HCT116 (cell line): Measurements from ENCODE around the gene TACC2. TPM values are rescaled to one million over a fixed set of nuclear protein-coding genes. Genes with fewer than 3 reads are reported as not detected.

Experiments
- ATAC-seq: fragments of 200-7000 bp; cut with Tn5 transposase; 2 replicates; pipeline ENCODE4 v1.9.1; 2020; ENCODE audit warnings: mild to moderate bottlenecking, moderate library complexity
- BruUV-seq: library from RNA; stranded (reverse); fragments of 400-500 nt; replicated peaks from 2 replicates; lab custom pipeline; 2021; lab: Mats Ljungman, UMichigan
- CTCF ChIA-PET: fragments of 300-600 bp; sonication (Branson Sonifier 250); formaldehyde crosslinking; loops from one replicate; lab custom pipeline; 2021; ENCODE audit warnings: antibody characterized with exemption; lab: Charles Lee
- POLR2A ChIA-PET: fragments of 300-600, 350-600 bp; sonication (Branson Sonifier 250); formaldehyde crosslinking; loops from one replicate; lab custom pipeline; 2021; ENCODE audit warnings: antibody characterized with exemption; lab: Charles Lee
- RAD21 ChIA-PET, 2 experiments: fragments of 300-600 bp; sonication (Branson Sonifier 250); formaldehyde crosslinking; loops; one replicate each; lab custom pipeline; 2023; ENCODE audit warnings: low total read pairs in 2 of 2; ENCODE audit not compliant: uncharacterized antibody in 2 of 2, unreplicated experiment in 2 of 2, low non-redundant PET in 1 of 2; lab: Charles Lee
- DNase-seq: peaks from one replicate; pipeline ENCODE4 v3.0.0-alpha.2; 2010; ENCODE audit warnings: low read depth, low spot score
- H2AFZ ChIP-seq: fragments of 200-600 bp; shearing (Covaris generic), sonication (generic); 2 replicates; pipeline ENCODE4 v1.6.1; 2017; ENCODE audit warnings: low read depth, mixed run types, mixed read lengths, antibody characterized with exemption, low read length; ENCODE audit not compliant: poor library complexity, severe bottlenecking
- H3K27ac ChIP-seq: 2 replicates; pipeline ENCODE4 v1.5.1; 2012; ENCODE audit warnings: low read depth, low read length
- H3K27me3 ChIP-seq: fragments of 200-600 bp; sonication (generic); 2 replicates; pipeline ENCODE4 v1.6.1; 2016; ENCODE audit warnings: mixed run types, low read length, mixed read lengths; ENCODE audit not compliant: insufficient read depth
- H3K36me3 ChIP-seq, 2 experiments: fragments of 200-500 bp in 1 of 2; fragments of 200-600 bp in 1 of 2; sonication (Bioruptor generic) in 1 of 2; sonication (generic) in 1 of 2; 2 replicates each; pipeline versions ENCODE4 v1.5.1 to v1.6.1; 2014 to 2016; ENCODE audit warnings: low read length in 2 of 2, inconsistent platforms in 1 of 2, mixed read lengths in 1 of 2, mixed run types in 1 of 2; ENCODE audit not compliant: insufficient read depth in 2 of 2, control insufficient read depth in 1 of 2
- H3K4me1 ChIP-seq, 2 experiments: fragments of 200-600 bp in 1 of 2; sonication (generic) in 1 of 2; 2 replicates each; pipeline versions ENCODE4 v1.5.1 to v1.6.1; 2012 to 2017; ENCODE audit warnings: low read length in 2 of 2, inconsistent platforms in 1 of 2, mild to moderate bottlenecking in 1 of 2, mixed read lengths in 1 of 2, mixed run types in 1 of 2, moderate library complexity in 1 of 2; ENCODE audit not compliant: insufficient read depth in 2 of 2, control insufficient read depth in 1 of 2
- H3K4me2 ChIP-seq: fragments of 200-600 bp; sonication (generic); 2 replicates; pipeline ENCODE4 v1.6.1; 2017; ENCODE audit warnings: mixed run types, low read length, mixed read lengths
- H3K4me3 ChIP-seq, 2 experiments: fragments of 200-600 bp in 1 of 2; sonication (generic) in 1 of 2; replicated peaks in 1 of 2; 2 replicates each; pipeline ENCODE4 v1.5.1; 2011 to 2016; ENCODE audit warnings: low read length in 2 of 2, control low read depth in 1 of 2, low read depth in 1 of 2, mild to moderate bottlenecking in 1 of 2, mixed read lengths in 1 of 2, mixed run types in 1 of 2
- H3K79me2 ChIP-seq: fragments of 200-600 bp; sonication (generic); 2 replicates; pipeline ENCODE4 v1.6.1; 2017; ENCODE audit warnings: mild to moderate bottlenecking, mixed run types, low read length, moderate library complexity, mixed read lengths; ENCODE audit not compliant: insufficient read depth
- H3K9ac ChIP-seq: fragments of 200-600 bp; sonication (generic); 2 replicates; pipeline ENCODE4 v1.6.1; 2016; ENCODE audit warnings: low read length, mixed read lengths
- H3K9me2 ChIP-seq: fragments of 200-600 bp; sonication (generic), shearing (Covaris generic); 2 replicates; pipeline ENCODE4 v1.6.1; 2017; ENCODE audit warnings: mixed run types, mild to moderate bottlenecking, moderate library complexity; ENCODE audit not compliant: insufficient read depth
- H3K9me3 ChIP-seq, 2 experiments: fragments of 200-500 bp in 1 of 2; fragments of 200-600 bp in 1 of 2; sonication (Bioruptor generic) in 1 of 2; sonication (generic) in 1 of 2; 2 replicates each; pipeline ENCODE4 v1.6.1; 2014 to 2017; ENCODE audit warnings: low read length in 2 of 2, mixed read lengths in 2 of 2, inconsistent platforms in 1 of 2, low read depth in 1 of 2, mild to moderate bottlenecking in 1 of 2, mixed run types in 1 of 2, moderate library complexity in 1 of 2; ENCODE audit not compliant: control insufficient read depth in 1 of 2, insufficient read depth in 1 of 2
- H4K20me1 ChIP-seq: fragments of 200-600 bp; sonication (generic), shearing (Covaris generic); 2 replicates; pipeline ENCODE4 v1.6.1; 2017; ENCODE audit warnings: mixed run types, mild to moderate bottlenecking, moderate library complexity; ENCODE audit not compliant: insufficient read depth
- EZH2 ChIP-seq: fragments of 200-600 bp; sonication (generic); IDR thresholded peaks from 2 replicates; pipeline ENCODE4 v1.6.1; 2017; ENCODE audit warnings: antibody characterized with exemption, mixed run types
- JUND ChIP-seq: IDR thresholded peaks from 2 replicates; pipeline ENCODE4 v1.6.1; 2012
- POLR2AphosphoS5 ChIP-seq: IDR thresholded peaks from 2 replicates; pipeline ENCODE4 v1.6.1; 2011; ENCODE audit warnings: mild to moderate bottlenecking, low read depth, low read length, moderate library complexity
- RAD21 ChIP-seq: IDR thresholded peaks from 2 replicates; pipeline ENCODE4 v1.6.1; 2012; ENCODE audit warnings: low read depth, mild to moderate bottlenecking
- SP1 ChIP-seq: IDR thresholded peaks from 2 replicates; pipeline ENCODE4 v1.6.1; 2012; ENCODE audit warnings: low read depth
- YY1 ChIP-seq: IDR thresholded peaks from 2 replicates; pipeline ENCODE4 v1.6.1; 2011; ENCODE audit warnings: low read length, low read depth, moderate library complexity, mild to moderate bottlenecking; ENCODE audit not compliant: insufficient replicate concordance; ENCODE audit errors: extremely low read depth
- ZFX ChIP-seq: fragments of 450-650 bp; IDR thresholded peaks from 2 replicates; pipeline ENCODE4 v1.6.1; 2017
- intact Hi-C: fragments of 100-400 bp; cut with micrococcal nuclease; formaldehyde crosslinking; loops from 2 replicates; pipeline ENCODE4 v1.10.0; 2022
- total RNA-seq: library from RNA; stranded (reverse); gene quantifications from one replicate; pipeline ENCODE4 v1.2.1, GENCODE V29; 2021; ENCODE audit not compliant: unreplicated experiment
- TF ChIP-seq, protein P1 (sequence below): IDR thresholded peaks from 2 replicates; pipeline ENCODE4 v1.6.1; 2012
- TF ChIP-seq, protein P2 (sequence below), 3 experiments: fragments of 200-600 bp in 1 of 3; sonication (generic) in 1 of 3; IDR thresholded peaks in 2 of 3; conservative IDR thresholded peaks in 1 of 3; 2 replicates each; pipeline ENCODE4 v1.5.1; 2012 to 2017; ENCODE audit warnings: low read depth in 2 of 3, low read length in 2 of 3, antibody characterized with exemption in 1 of 3, borderline replicate concordance in 1 of 3, control low read depth in 1 of 3, mild to moderate bottlenecking in 1 of 3, mixed read lengths in 1 of 3, mixed run types in 1 of 3, moderate library complexity in 1 of 3; ENCODE audit not compliant: insufficient read depth in 1 of 3
- TF ChIP-seq, protein P3 (sequence below): IDR thresholded peaks from 2 replicates; pipeline ENCODE4 v1.6.1; 2012

Gene TACC2
- total RNA-seq, 1 experiment from 2014 or later, result 38.6 TPM

DNA sequence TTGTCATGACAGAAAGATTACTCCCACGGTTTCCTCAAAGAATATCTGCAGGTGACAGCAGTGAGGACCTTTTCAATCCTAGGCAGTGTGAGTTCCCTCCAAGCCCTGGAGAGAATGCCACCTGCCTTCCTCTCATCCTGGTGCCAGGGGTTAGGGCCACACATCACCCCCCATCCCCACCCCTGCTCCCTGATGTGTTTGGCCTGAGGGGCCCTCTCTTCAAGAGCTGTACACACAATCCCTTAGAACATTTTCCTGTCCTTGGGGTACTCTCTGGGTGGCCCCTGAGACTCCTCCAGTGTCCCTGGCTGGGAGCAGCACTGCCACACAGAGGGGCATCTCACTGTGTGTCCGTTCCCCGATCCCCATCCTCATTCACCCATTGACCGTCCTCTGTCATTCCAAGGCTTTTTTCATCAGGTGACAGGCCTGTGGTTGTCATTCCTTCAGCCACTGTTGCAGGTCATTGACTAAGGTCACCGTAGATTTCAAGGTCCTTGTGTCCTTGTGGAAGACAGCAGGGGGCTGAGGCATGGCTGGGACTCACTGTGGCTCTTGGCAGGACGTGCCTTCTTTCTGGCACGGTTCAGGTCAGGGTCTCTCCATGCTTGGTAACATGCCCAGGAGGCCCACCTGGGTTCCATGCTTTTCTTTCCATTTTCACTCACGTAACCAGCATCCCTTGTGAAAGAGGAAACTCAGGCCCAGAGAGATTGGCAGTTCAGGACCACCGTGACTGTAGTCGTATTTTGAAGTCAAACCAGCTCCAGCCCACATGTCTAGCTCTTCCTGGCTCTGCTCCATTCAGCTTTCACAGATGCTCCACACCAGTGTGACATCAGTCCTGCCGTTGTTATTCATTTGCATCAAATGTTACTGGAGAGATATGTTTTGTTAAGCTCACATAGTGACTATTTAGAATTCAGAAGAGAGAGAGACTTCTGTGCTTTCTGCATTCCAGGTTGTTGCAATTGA lies 255.3 kb downstream of the TACC2 start:
- Histone ChIP-seq H3K9me3 (no peaks in the 10 kb centered on the region), H2AFZ (no peak overlapping the region), H3K9me2 (no peaks in the 10 kb centered on the region), H3K27me3 (no peaks in the 10 kb centered on the region), H3K4me3 (no peak overlapping the region), H3K36me3 (peaks cover 0 to 5% of the 10 kb centered on the region in 2 experiments; a peak in 1 of 4 replicates), H4K20me1 (no peaks in the 10 kb centered on the region), H3K79me2 (no peaks in the 10 kb centered on the region), H3K4me2 (no peak overlapping the region), H3K27ac (no peak overlapping the region), H3K4me1 (no peaks in the 10 kb centered on the region), H3K9ac (no peak overlapping the region)
- intact Hi-C loops, result no loop called here
- ChIA-PET RAD21 (no interaction called here), CTCF (no interaction called here), POLR2A (no interaction called here)
- no TSS peak for BruUV-seq
- TF ChIP-seq YY1 (no peak), ZFX (no peak), JUND (no peak), POLR2AphosphoS5 (no peak), SP1 (no peak), EZH2 (no peak), RAD21 (no peak)
- TF ChIP-seq, protein P1, sequence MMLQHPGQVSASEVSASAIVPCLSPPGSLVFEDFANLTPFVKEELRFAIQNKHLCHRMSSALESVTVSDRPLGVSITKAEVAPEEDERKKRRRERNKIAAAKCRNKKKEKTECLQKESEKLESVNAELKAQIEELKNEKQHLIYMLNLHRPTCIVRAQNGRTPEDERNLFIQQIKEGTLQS, result no peak
- TF ChIP-seq, protein P2, sequence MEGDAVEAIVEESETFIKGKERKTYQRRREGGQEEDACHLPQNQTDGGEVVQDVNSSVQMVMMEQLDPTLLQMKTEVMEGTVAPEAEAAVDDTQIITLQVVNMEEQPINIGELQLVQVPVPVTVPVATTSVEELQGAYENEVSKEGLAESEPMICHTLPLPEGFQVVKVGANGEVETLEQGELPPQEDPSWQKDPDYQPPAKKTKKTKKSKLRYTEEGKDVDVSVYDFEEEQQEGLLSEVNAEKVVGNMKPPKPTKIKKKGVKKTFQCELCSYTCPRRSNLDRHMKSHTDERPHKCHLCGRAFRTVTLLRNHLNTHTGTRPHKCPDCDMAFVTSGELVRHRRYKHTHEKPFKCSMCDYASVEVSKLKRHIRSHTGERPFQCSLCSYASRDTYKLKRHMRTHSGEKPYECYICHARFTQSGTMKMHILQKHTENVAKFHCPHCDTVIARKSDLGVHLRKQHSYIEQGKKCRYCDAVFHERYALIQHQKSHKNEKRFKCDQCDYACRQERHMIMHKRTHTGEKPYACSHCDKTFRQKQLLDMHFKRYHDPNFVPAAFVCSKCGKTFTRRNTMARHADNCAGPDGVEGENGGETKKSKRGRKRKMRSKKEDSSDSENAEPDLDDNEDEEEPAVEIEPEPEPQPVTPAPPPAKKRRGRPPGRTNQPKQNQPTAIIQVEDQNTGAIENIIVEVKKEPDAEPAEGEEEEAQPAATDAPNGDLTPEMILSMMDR (IDR thresholded peaks at IDR 0.05 in 2 of 3, conservative IDR thresholded peaks at IDR 0.05 in 1 of 3; ENCODE audit: borderline replicate concordance in 1 of 3, insufficient read depth in 1 of 3, low read depth in 2 of 3, low read length in 2 of 3), result no peak
- TF ChIP-seq, protein P3, sequence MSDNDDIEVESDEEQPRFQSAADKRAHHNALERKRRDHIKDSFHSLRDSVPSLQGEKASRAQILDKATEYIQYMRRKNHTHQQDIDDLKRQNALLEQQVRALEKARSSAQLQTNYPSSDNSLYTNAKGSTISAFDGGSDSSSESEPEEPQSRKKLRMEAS, result no peak
- DNase-seq (no peak), ATAC-seq (no peak)
